K562 (cell line): ENCODE measurements around the gene TNFRSF6B. TPM values are rescaled to one million over a fixed set of nuclear protein-coding genes. Genes with fewer than 3 reads are reported as not detected.

ENCODE experiments used
- BHLHE40 ChIP-seq: IDR thresholded peaks from 2 replicates; pipeline ENCODE4 v1.6.1; 2011; ENCODE audit warnings: low read length, improper control_type of control experiment
- CCNT2 ChIP-seq: IDR thresholded peaks from 2 replicates; pipeline ENCODE4 v1.6.1; 2011; ENCODE audit warnings: borderline replicate concordance, low read depth, mild to moderate bottlenecking, moderate library complexity, mixed read lengths, low read length; ENCODE audit not compliant: insufficient read length; ENCODE audit errors: extremely low read depth
- CREB3L1 ChIP-seq: fragments of 450-650 bp; IDR thresholded peaks from 2 replicates; pipeline ENCODE4 v1.6.1; 2014; ENCODE audit warnings: low read depth, mild to moderate bottlenecking, moderate library complexity, borderline replicate concordance
- CTCF ChIP-seq, 3 experiments: IDR thresholded peaks in 2 of 3; conservative IDR thresholded peaks in 1 of 3; 2 replicates each; pipeline ENCODE4 v1.5.1; 2011 to 2012; ENCODE audit warnings: low read length in 3 of 3, mild to moderate bottlenecking in 3 of 3, control low read depth in 2 of 3, improper control_type of control experiment in 1 of 3, inconsistent platforms in 1 of 3, low read depth in 1 of 3, mixed read lengths in 1 of 3, moderate library complexity in 1 of 3; ENCODE audit not compliant: insufficient read depth in 2 of 3
- EP400 ChIP-seq: fragments of 450-650 bp; IDR thresholded peaks from 2 replicates; pipeline ENCODE4 v1.6.1; 2017; ENCODE audit warnings: antibody characterized with exemption, mild to moderate bottlenecking, moderate library complexity
- LARP7 ChIP-seq: fragments of 450-650 bp; IDR thresholded peaks from 2 replicates; pipeline ENCODE4 v1.6.1; 2016
- NCOA6 ChIP-seq: fragments of 450-650 bp; IDR thresholded peaks from 2 replicates; pipeline ENCODE4 v1.6.1; 2017; ENCODE audit warnings: mild to moderate bottlenecking
- NFE2L1 ChIP-seq: fragments of 450-650 bp; IDR thresholded peaks from 2 replicates; pipeline ENCODE4 v1.6.1; 2016; ENCODE audit warnings: missing genetic modification characterization, low read depth, mild to moderate bottlenecking, missing compliant biosample characterization, moderate library complexity, borderline replicate concordance
- NFIX ChIP-seq: fragments of 250-450 bp; sonication (Bioruptor Pico); IDR thresholded peaks from 2 replicates; pipeline ENCODE4 v1.4.0; 2020; ENCODE audit warnings: low read depth, mild to moderate bottlenecking, moderate library complexity
- POU5F1 ChIP-seq: fragments of 150-350 bp; IDR thresholded peaks from 2 replicates; pipeline ENCODE4 v1.6.1; 2014; ENCODE audit warnings: borderline replicate concordance, low read length, low read depth, mild to moderate bottlenecking; ENCODE audit not compliant: partially characterized antibody
- RCOR1 ChIP-seq, 2 experiments: IDR thresholded peaks; 2 replicates each; pipeline ENCODE4 v1.6.1; 2012; ENCODE audit warnings: low read depth in 2 of 2, low read length in 2 of 2, borderline replicate concordance in 1 of 2, improper control_type of control experiment in 1 of 2
- RNF219 ChIP-seq: fragments of 250-450 bp; sonication (Bioruptor Pico); IDR thresholded peaks from 2 replicates; pipeline ENCODE4 v1.5.0; 2022; ENCODE audit warnings: mild to moderate bottlenecking
- TAL1 ChIP-seq: fragments of 450-650 bp; IDR thresholded peaks from 2 replicates; pipeline ENCODE4 v1.6.1; 2016; ENCODE audit warnings: mild to moderate bottlenecking
- VEZF1 ChIP-seq: fragments of 200-800 bp; sonication (Bioruptor generic); IDR thresholded peaks from 2 replicates; pipeline ENCODE4 v1.6.1; 2017; ENCODE audit warnings: missing genetic modification characterization, missing compliant biosample characterization
- ZNF12 ChIP-seq: sonication (generic); formaldehyde crosslinking; IDR thresholded peaks from 2 replicates; pipeline ENCODE4 v1.4.0; 2020; ENCODE audit warnings: mild to moderate bottlenecking, missing genetic modification reagents
- ZNF121 ChIP-seq: sonication (generic); formaldehyde crosslinking; conservative IDR thresholded peaks from 2 replicates; pipeline ENCODE4 v1.8.0; 2022; ENCODE audit warnings: missing genetic modification reagents
- ZNF311 ChIP-seq: fragments of 250-450 bp; sonication (Bioruptor Pico); IDR thresholded peaks from 2 replicates; pipeline ENCODE4 v1.4.0; 2020; ENCODE audit warnings: mild to moderate bottlenecking, moderate library complexity
- ZNF75A ChIP-seq: fragments of 450-650 bp; formaldehyde crosslinking; IDR thresholded peaks from 2 replicates; pipeline ENCODE4 v1.4.0; 2020; ENCODE audit warnings: mild to moderate bottlenecking
- polyA plus RNA-seq, 8 experiments: library from polyadenylated mRNA; depleted of rRNA in 4 of 8; stranded (reverse) in 5 of 8; unstranded in 3 of 8; fragments of >200 nt; fragmentation: Nextera tagmentation in 2 of 8; fragmentation: Illumina TruSeq in 1 of 8; extraction: Ambion mirVana in 2 of 8; extraction: Trizol in 1 of 8; gene quantifications; 2 replicates each; pipeline versions ENCODE4 v1.2.1 to v1.2.3, GENCODE V29; 2011 to 2014; ENCODE audit warnings: inconsistent platforms in 1 of 8, missing spikeins in 1 of 8
- total RNA-seq, 7 experiments: library from RNA; depleted of rRNA in 6 of 7; stranded (reverse); fragments of >200 nt in 6 of 7; fragmentation: Illumina TruSeq in 2 of 7; extraction: Trizol in 2 of 7; gene quantifications; 2 replicates each; pipeline versions ENCODE4 v1.2.1 to v1.2.3, GENCODE V29; 2011 to 2021; ENCODE audit warnings: low replicate concordance in 1 of 7
- TF ChIP-seq, protein P1 (sequence below): sonication (generic); formaldehyde crosslinking; IDR thresholded peaks from 2 replicates; pipeline ENCODE4 v1.8.0; 2022; ENCODE audit warnings: missing genetic modification reagents, mild to moderate bottlenecking, moderate library complexity, borderline replicate concordance

Gene TNFRSF6B
- total and polyA plus RNA-seq, 9 of the 15 experiments (the other 6 are each of a cell fraction or from before 2014, with no cell fraction given), result 0.10 to 3.5 (median 0.32) TPM; not detected in 6

DNA sequence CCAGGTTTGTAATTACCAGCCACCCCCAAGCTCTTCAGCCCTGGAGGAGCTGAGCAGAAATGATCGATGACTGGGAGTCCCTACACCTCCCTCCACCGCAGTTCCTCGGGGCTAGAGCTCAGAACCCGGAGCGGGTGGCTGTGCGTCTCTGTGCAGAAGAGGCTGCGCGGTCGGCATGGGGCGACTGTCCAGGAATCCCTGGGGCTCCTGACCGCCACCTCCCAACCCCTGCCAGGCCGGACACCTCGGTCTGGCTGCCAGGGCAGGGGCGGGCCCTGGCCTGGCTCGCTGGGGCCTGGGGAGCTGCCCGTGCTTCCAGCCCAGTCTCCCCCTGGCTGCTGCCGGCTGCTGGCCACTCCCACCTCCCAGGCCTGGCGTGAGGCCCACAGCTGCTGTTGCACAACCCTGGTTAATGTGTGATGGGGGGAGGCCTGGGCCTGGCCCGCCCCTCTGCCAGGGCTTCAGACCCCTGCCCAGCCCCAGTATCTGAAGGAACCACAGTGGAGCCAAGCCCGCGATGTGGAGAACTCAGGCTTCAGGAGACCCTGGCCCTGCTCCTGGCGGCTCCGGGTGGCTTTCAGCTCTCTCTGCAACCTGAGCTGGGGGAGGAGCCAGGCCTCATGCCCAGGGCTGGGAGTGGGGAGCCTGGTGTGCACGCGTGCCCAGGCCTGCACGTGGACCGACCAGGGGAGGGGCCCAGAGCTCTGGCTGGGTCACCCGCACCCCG lies 44.3 kb downstream of the TNFRSF6B start (continued):
- TF ChIP-seq, protein P1, sequence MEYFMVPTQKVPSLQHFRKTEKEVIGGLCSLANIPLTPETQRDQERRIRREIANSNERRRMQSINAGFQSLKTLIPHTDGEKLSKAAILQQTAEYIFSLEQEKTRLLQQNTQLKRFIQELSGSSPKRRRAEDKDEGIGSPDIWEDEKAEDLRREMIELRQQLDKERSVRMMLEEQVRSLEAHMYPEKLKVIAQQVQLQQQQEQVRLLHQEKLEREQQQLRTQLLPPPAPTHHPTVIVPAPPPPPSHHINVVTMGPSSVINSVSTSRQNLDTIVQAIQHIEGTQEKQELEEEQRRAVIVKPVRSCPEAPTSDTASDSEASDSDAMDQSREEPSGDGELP (CRISPR knock-in tag), result peak; percentile 96
- no peak for TF ChIP-seq NFE2L1 (tag)
- 0 out of 2 replicates have a peak, but pooled peaks have one; percentile 17 for TF ChIP-seq CREB3L1
- peak; percentile 7; the same call in 1 of the 2 replicates for TF ChIP-seq NCOA6
- TF ChIP-seq EP400, result peak; percentile 79
- TF ChIP-seq ZNF12 (CRISPR knock-in tag), result peak; percentile 20; the same call in 1 of the 2 replicates
- no peak for TF ChIP-seq RNF219 (CRISPR knock-in tag)
- no peak for TF ChIP-seq POU5F1
- TF ChIP-seq VEZF1 (CRISPR knock-in tag), result peak; percentile 89
- peak; percentile 75 for TF ChIP-seq BHLHE40
- no peak for TF ChIP-seq RCOR1 (IDR thresholded peaks at IDR 0.05; ENCODE audit: borderline replicate concordance in 1 of 2, low read depth in 2 of 2, low read length in 2 of 2)
- TF ChIP-seq ZNF75A (CRISPR knock-in tag), result no peak
- TF ChIP-seq ZNF311 (CRISPR knock-in tag), result no peak
- TF ChIP-seq CCNT2, result peak; percentile 64
- TF ChIP-seq LARP7, result no peak
- 0 out of 6 replicates have a peak, but pooled peaks of 2 of the 3 experiments have one; percentile 7 to 25 for TF ChIP-seq CTCF (IDR thresholded peaks at IDR 0.05 in 2 of 3, conservative IDR thresholded peaks at IDR 0.05 in 1 of 3; ENCODE audit: insufficient read depth in 2 of 3, low read depth in 1 of 3, low read length in 3 of 3)
- TF ChIP-seq ZNF121 (CRISPR knock-in tag), result no peak
- TF ChIP-seq NFIX, result no peak; the same call in 1 of the 2 replicates
- no peak for TF ChIP-seq TAL1
